Stimulated activated CD4-positive, alpha-beta T cell treated with anti-CD3 and anti-CD28 coated beads, Interleukin-4, amount 100 ng/mL, for 48 hours (primary cell): ENCODE data around the gene EEF1AKMT2.

ENCODE experiments used
- DNase-seq, 2 donors: peaks; one replicate each; pipeline ENCODE4 v3.0.0-alpha.2; 2020; ENCODE audit warnings: low read depth in 2 of 2

EEF1AKMT2 gene

DNA sequence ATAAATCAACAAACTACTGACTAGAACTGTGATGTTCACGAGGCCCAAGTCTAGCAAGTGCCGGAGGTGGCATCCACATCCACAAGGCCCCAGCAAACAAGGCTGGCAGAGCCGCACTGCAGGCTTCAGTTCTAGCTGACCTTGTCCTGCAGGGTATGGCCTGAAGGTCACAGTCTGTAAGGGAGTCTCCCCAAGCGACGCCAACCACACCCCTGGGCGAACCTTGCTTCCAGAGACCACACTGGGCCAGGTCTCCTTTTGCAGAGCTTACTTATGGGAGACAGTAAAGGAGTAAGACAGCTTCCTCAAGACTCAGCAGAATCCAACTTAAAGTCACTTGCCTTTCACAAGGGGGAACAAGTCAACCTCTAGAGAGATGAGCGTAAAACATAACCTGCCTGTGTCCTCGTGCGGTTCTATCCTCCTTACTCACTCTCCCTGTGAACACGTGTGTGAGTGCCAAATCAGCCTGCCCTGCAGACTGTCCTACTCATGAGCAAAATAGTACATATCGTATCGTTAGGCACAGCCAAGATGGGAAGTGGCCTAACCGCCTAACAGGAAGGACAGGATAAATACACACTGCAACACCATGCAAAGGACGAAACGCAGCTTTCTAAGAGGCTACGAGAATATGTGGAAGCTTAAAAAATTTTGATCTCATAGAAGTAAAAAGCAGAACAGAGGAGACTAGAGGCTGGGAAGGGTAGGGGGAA is 70.2 kb downstream of the EEF1AKMT2 start:
- no peak for DNase-seq

DNA sequence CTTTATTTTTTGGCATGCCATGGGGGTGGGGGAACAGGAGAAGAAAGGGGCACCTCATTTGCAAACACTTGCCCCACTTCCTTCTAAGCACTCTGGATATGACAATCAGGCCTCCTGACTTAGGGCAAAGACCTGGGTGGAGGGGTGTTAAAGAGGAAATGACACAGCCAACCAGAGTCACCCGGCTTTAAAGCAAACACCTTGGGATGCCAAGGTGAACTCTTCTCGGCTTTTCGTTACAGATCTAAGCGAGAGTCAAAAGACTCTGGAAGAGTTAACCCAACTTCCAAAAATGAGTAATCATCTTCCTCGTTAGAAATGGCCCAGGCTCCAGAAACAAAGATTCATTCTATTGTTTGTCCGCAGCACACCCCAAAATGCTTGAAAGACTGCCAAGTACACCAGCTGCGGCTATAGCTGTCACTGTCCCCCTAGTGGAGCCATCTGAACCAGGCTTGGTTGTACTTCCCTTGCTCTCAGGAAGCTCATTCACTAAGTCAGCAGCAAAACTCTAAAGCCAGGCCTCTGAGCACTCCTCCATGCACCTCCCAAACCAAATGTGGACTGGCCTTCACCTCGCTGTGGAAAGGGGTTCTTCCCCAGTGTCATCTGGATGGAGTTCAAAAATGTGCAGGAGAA is 72.4 kb downstream of the EEF1AKMT2 start:
- peak; percentile 42 to 65 for DNase-seq

DNA sequence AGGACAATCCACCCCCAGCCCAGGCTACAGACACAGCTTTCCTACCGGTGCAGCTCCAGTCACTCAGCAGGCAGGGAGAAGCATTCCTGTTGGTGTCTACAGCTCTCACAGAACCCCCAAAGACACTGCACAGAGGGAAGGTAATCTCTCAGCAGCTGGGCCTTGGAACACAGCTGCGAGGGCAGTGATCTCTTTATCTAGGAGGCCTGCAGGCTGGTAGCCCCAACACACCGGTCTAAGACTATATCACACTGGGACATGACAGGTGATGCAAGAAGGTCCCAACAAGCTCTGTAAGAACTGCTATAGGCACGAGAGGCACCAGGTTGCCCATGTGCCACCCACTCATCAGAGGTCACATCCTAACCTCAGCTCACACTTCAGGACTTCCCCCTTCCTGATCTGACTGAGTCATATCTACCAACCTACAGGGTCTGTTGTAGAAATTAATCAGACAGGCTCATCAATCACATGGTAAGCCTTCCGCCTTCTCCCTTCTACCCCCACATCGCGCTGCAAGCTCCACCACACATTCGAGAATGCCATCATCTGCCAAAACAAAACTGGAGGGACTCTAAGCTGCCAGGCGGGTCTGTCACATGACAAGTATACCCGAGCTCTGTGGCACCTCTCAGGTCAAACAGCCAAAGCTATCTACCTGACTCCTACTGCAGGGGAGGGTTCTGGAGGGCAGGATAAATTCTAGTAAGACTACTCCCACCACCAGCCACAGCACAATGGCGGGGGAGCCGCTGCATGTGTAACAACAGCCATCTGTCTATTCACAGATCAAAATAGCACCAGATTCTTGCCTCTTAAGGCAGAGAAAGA is 73.6 kb downstream of the EEF1AKMT2 start:
- DNase-seq, result peak; percentile 59 to 71

DNA sequence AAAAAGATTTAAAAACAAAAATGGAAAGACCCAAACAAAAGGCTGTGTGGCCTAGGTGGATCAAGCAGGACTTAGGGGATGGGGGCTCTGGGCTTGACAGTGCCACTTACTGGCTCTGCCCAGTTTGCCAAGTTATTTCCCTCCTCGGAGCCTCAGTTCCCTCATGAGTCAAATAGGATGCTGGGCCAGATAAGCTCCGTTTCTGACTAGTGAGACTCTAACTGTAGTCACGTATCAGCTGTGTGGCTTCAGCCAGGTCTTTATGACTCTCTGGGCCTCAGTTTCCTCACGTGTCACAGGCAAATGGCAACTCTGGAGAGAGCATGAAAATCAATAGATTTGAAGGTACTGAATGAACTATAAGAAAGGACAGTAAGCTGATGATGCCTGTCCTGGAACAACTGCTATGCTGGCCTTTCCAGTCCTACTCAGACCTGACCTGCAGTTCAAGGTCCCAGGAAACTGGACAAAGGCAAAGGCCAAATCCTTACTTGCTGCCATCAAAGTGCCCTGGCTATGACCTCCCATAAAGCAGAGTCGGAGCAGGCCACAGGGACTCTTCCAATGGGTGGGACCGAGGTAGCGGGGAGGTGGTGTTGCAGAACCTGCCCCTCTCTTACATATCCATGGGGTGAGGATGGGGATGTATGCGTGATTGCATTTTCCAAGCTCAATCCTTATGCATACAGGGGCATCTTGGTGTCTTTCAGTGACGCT is 74.5 kb downstream of the EEF1AKMT2 start:
- no peak for DNase-seq

DNA sequence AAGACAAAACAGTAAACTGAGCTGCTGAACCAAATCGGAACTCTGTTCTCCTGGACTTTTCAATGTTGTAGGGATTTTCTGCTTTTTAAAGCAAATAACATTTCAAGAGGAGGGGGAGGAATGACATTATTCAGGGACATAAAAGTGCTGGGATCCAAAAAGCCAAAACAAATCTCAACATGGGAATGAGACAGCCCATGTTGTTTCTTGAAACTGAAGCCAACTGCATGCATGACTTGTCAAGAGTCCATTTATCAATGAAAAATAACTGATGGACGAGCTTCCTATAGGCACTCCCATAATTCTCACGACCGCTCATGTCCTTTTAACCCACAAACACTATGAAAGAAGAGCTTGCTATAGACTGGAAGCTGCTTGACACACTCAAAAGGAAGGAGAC is 75.3 kb downstream of the EEF1AKMT2 start:
- DNase-seq, result no peak

- DNase-seq, result no peak
Observed at GRCh38 chr10:124715439-124715838, 76.2 kb downstream of the EEF1AKMT2 start.

GRCh38 chr10:124713679-124714255 is 77.9 kb downstream of the EEF1AKMT2 start:
- no peak for DNase-seq

GRCh38 chr10:124712704-124713407 is 78.8 kb downstream of the EEF1AKMT2 start:
- no peak for DNase-seq

DNA sequence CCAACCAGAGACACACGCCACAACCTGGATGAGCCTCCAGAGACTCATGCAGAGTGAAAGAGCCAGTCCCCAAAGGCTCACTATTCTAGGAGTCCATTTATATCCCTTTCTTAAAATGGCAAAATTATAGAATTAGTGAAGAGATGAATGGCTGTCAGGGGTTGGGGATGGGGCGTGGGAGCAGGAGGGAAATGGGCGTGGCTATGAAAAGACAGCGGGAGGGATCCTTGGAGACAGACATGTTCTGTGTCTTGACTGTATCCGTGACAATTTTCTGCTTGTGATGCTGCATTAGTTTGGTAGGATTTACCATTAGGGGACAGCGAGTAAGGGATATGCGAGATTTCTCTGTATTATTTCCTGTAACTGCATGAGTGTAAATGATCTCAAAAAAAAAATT is 80.5 kb downstream of the EEF1AKMT2 start:
- DNase-seq, result no peak

DNA sequence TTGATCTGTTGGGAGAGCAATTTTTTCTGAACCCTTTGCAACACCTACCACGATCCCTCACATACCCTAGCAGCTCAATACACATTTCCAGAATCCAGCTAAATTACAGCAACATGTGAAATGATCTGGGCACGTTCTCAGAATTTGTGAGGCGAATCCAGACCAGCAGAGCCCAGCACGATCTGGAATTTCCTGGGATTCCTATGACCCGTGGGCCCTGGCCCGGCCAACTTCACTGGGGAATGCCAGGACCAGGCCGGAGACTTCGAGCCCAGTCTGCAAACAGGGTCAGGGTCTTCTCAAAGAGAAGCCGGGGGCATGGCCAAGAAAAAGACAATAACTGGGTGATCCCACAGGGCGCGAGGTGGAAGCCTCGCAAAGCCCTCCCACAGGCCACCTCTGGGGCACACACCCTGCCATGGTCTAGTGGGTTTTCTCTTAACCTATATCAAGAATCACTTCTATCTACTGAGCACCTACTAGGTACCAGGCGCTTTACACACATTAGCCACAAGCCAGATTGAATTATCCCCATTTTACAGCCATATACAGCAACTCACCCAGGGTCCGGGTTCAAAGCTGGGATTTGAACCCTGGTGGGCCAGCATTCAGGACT is 81.3 kb downstream of the EEF1AKMT2 start:
- DNase-seq, result no peak

GRCh38 chr10:124709861-124710260 is 81.8 kb downstream of the EEF1AKMT2 start:
- DNase-seq, result no peak

DNA sequence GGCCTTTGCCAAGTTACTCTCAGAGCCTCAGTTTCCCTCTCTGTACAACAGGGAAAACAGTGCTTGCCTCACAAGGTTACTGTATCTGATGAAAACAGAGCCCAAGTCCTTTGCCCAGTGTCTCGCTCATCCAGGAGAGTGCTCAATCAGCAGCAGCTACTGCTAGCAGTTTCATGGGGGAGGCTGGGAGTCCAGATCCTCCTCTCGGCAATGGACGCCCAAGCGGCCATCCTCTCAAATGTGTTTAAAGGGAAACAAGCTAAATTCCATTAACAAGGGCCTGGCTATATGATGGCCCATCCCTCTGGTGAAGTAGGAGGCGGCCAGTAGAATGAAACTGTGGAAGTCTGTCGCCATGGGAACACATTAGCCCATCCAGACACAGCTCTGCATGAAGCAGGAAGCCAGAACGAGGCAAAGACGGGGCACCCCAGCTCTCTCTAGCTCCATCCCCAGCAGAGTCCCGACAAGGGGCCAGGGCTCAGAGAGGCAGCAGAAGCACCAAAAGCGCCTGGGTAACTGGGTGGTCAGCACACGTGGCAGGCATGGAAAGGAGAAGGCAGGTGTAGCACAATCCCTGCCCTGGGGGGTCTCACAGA is 82.7 kb downstream of the EEF1AKMT2 start:
- no peak for DNase-seq

DNA sequence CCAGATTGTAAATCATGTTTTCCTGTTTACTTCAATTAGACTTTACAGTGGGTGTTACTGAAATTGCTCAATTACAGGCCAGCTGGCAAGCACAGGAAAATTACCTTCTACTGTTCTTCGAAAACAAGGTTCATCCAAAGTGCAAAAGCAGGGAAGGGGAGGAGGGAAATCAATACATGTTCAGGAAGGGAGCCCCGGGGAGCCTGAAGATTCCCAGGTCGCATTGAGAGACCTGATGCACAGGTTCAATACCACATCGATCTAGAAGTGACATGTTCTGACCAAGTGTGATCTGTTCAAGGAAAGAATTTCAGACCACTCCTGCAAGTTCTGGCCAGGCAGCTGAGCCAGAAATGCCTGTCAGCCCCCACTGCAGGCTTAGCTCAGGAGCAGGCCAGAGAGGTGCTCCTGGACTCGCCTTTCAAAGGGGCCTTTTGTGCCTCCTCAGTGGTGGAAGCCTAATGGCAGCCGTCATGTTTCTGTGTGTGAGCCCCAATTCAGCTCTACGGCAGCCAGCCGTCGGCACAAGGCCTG is 83.4 kb downstream of the EEF1AKMT2 start:
- DNase-seq, result no peak
